ENCODE measurements around the gene PML.
A peak's percentile ranks its signal among the peaks of the same experiment; 100 is the strongest.
"Not testable (repeated sequence)": the region's sequence is repeated elsewhere in the genome, so short reads cannot be mapped to it uniquely, and the experiment has no call there.

PML gene

DNA sequence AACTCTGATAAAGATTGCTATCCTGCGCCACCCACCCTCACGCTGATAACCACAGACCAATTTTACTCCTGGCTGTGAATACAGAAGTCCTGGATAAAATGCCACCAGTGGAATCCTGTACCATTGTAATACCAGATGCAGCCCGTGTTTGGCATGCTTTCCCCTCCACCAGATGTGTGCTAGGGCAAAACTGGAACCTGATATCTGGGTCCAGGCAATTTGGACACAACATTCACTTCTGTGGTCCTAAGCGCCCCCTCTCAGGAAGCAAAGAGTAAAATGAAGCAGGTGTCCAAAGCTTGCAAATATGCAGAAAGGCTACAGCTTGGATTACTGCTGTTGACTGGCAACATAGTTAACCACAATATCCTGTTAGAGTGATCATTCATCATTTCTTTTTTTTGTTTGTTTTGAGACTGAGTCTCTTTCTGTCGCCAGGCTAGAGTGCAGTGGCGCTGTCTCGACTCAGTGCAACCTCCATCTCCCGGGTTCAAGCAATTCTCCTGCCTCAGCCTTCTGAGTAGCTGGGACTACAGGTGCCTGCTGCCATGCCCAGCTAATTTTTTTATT lies 35.4 kb upstream of the PML start:
- DNase-seq = no peak

DNA sequence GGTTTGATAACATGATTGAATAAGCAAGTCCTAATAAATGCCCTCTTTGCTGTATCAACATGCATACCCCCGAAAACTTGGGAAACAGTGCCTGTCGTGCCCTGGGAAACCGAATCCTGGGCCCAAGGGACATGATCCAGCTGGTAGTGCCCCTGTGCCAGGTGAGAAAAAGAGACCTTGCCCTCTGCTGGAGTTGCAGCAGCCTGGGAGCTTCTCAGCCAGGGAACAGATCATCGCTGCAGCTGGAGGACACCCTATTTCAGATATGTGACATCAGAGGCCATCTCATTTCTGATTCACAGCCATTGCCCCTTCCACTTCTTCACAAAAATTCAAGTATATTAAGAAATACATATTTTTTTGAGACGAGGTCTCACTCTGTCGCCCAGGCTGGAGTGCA lies 34.7 kb upstream of the PML start:
- DNase-seq = no peak

- peak; percentile 51 for DNase-seq
Measured at GRCh38 chr15:73960472-73961070, 33.9 kb upstream of the PML start.

- DNase-seq = no peak
Measured at GRCh38 chr15:73962433-73962832, 32.1 kb upstream of the PML start.

DNA sequence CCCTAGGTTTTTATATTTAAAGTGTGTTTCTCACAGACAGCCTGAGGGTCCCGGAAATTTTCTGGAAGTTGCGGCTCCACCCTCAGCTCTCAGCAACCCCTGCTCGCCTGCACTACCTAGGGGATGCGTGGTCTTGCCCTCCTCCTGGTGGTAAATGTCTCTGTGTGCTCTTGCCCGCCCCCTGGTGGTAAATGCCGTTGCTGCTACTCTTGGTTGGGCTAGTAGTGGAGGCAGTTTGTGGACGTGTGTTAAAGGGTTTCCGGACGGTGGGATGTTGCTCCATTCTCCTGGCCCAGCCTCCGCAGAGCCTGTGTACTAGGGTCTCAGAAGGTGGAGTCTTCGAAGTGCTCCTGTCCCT lies 29.8 kb upstream of the PML start:
- peak; percentile 81 for DNase-seq

DNA sequence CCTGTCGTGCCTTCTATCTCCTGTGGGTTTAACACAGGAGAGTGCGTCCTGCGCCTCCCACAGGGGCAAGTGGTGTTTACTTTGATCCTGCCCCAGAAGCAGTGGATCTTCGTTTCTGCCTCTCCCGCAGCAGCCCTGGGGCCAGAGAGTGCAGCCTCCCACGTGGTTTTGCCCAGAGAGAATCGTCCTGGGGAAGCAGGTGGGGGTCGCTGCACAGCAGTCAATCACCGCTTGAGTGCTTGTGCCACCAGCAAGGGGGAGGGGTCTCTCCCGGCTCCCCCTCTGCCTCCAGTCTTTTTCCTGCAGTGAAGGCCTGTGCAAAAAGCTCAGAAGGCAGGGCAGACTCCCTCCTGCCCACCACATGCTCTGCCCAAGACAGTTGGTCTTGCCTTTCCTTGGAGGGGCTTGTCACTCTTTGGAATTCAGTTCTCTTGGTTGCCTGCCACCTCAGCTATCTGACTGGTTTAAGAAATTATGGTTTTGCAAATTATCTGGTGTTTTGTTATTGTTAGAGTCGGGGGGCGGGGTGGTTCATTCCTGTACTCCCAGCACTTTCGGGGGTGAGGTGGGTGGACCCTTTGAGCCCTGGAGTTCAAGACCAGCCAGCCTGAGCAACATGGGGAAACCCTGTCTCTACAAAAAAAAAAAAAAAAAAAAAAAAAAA lies 29.3 kb upstream of the PML start:
- DNase-seq = no peak

DNA sequence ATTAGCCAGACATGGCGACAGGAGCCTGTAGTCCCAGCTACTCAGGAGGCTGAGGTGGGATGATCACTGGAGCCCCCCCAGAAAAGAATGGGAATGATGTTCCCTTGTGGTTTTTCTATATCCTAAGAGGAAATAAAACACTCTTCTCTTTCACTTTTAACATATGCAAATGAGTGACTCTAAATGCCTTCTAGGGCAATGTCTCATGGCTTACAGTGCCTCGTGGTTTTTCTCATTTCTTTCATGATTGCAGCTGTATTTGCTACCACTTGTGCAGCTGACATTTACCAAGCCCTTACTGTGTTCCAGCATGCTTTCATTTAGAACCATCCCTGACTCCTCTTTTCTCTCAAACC lies 28.8 kb upstream of the PML start:
- DNase-seq = peak; percentile 59

DNA sequence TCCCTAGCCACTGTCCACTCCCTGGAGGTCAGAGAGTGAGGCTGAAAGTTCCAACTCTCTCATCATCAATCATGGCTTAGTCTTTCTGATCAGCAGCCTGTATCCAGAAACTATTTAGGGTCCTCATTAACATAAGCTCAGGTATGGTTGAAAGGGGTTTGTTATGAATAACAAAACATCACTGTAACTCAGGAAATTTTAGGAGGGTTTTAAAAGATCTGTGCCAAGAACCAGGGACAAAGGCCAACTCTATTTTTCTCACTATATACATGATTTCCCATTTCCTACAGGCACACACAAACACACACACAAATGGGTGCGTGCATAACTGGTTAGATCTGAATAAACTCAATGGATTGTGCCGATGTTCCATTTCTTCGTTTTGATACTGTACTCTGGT lies 26.1 kb upstream of the PML start:
- no peak for DNase-seq

- no peak for DNase-seq
Measured at GRCh38 chr15:73969151-73969759, 25.3 kb upstream of the PML start.

GRCh38 chr15:73972984-73973682 lies 21.4 kb upstream of the PML start:
- DNase-seq = peak; percentile 86

GRCh38 chr15:73973683-73974200 lies 20.8 kb upstream of the PML start:
- not testable (repeated sequence) for DNase-seq

- peak; percentile 60 for DNase-seq
Measured at GRCh38 chr15:73975440-73976125, 18.9 kb upstream of the PML start.

- DNase-seq = no peak
Measured at GRCh38 chr15:73978896-73979295, 15.6 kb upstream of the PML start.

DNA sequence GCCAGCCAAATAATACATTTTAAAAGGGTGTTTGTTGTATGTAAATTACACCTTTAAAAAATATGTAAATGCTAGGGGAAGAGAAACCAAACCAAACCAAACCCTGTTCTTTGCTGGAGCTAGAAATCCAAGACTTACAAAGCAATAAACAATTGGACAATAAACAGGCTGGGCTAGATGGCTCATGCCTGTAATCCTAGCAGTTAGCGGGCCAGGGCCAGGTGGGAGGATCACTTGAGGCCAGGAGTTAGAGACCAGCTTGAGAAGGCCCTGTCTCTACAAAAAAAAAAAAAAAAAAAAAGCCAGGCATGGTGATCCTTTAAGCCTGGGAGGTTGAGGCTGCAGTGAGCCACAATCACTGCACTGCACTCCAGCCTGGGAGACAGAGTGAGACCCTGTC lies 14.9 kb upstream of the PML start:
- no peak for DNase-seq

GRCh38 chr15:73981761-73982221 lies 12.7 kb upstream of the PML start:
- no peak for DNase-seq

- peak; percentile 99 for DNase-seq
Measured at GRCh38 chr15:73982222-73982962, 12.1 kb upstream of the PML start.

- DNase-seq = peak; percentile 87
Measured at GRCh38 chr15:73983211-73983727, 11.2 kb upstream of the PML start.

DNA sequence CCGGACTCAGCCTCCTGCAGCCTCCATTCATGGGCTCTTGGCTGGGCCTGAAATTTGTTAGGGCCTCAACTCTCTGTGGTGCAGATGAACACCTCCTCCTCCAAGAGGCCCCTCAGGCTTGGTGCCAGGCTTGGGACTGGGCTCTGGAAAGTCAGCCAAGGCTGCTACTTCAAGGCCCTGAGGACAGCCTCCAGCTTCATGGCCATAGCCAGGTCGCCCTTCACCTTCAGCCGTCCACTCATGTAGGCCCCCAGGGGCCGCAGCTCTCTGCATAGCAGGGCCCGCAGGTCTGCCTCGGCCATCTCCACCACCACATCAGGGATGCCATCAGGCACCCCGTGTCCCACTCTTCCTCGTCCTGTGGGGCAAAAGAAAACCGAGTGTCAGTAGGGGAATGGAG lies 10.7 kb upstream of the PML start:
- DNase-seq = no peak

- DNase-seq = no peak
Measured at GRCh38 chr15:73984208-73984979, 10.1 kb upstream of the PML start.

DNA sequence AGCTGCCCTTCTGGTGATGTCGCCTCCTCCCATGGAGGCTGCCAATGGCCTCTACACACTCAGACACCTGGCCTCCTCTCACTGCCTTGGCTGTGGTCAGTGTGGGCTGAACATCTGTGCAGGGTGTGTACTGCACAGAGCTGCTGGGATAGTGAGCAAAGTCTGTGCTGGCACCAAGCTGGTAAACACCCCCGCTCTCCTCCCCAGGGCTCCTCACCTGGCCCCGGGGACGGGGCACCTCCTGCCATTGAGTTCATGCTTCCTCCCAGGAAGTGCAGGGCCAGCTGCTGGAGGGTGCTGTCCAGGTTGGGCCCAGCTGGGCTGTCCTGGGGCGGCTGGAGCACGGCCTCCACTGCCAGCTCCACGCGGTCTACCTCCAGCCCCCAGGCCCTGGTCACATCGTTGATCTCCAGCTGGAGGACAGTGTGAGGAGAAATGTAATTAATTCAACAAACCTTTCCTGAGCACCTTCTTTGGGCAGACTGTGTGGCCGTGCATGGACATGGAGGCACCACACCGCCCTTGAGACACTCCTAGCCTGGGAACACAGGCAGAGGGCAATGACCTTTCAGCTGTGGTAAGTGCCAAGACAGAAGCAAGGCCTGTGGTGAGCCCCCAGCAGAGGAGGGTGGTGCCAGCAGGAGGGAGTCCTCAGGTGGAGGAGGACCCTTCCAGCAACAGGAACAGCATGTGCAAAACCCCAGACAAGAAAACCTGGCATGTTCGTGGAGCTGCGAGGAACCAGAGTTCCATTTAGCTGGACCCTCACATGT lies 9.2 kb upstream of the PML start:
- DNase-seq = no peak

Data from fibroblast of skin of scalp (primary cell).